Body of pancreas (tissue), 4 donors: ENCODE measurements around the gene ATF7. TPM values are rescaled to one million over a fixed set of nuclear protein-coding genes. Genes with fewer than 3 reads are reported as not detected.

Experiments
- ATAC-seq: fragments of 150-250 bp; one replicate; pipeline ENCODE4 v1.9.1; 2016
- DNase-seq, 4 donors: peaks; one replicate each; pipeline ENCODE4 v3.0.0-alpha.2; 2019
- H3K27ac ChIP-seq, 4 donors: fragments of 200-600 bp; sonication (generic); 1 replicate in 3 of 4; 2 replicates in 1 of 4; pipeline versions ENCODE4 v1.5.1 to v1.6.1; 2016 to 2019; ENCODE audit warnings: mild to moderate bottlenecking in 1 of 4, mixed read lengths in 1 of 4, moderate library complexity in 1 of 4
- H3K27me3 ChIP-seq, 2 donors: fragments of 200-600 bp; sonication (generic); one replicate each; pipeline ENCODE4 v1.6.0; 2016; ENCODE audit warnings: mild to moderate bottlenecking in 1 of 2
- H3K36me3 ChIP-seq, 2 donors: fragments of 200-600 bp; sonication (generic); replicated peaks in 1 of 2; 2 replicates each; pipeline ENCODE4 v1.5.1; 2016; ENCODE audit warnings: low read depth in 2 of 2; ENCODE audit not compliant: insufficient read depth in 1 of 2
- H3K4me1 ChIP-seq: fragments of 200-600 bp; sonication (generic); one replicate; pipeline ENCODE4 v1.6.0; 2016
- H3K4me3 ChIP-seq, 2 donors: fragments of 200-600 bp; sonication (generic); 1 replicate in 1 of 2; 2 replicates in 1 of 2; pipeline ENCODE4 v1.5.1; 2016 to 2019
- H3K9me3 ChIP-seq, 3 donors: fragments of 200-600 bp; sonication (generic); 1 replicate in 2 of 3; 2 replicates in 1 of 3; pipeline ENCODE4 v1.5.1; 2016
- CTCF ChIP-seq, 7 experiments: fragments of 450-650 bp in 4 of 7; fragments of 200-600 bp in 3 of 7; sonication (generic) in 3 of 7; IDR thresholded peaks; one replicate each; pipeline ENCODE4 v1.5.1; 2016 to 2019; ENCODE audit warnings: antibody characterized with exemption in 7 of 7
- POLR2A ChIP-seq, 3 donors: fragments of 450-650 bp; IDR thresholded peaks; one replicate each; pipeline ENCODE4 v1.6.1; 2016; ENCODE audit warnings: antibody characterized with exemption in 3 of 3, mild to moderate bottlenecking in 2 of 3
- WGBS, 2 donors: methylation state at CpG; one replicate each; pipeline ENCODE4 v1.1.5; 2017; 5-methylcytosine and 5-hydroxymethylcytosine counted together
- intact Hi-C: fragments of 100-400 bp; cut with DNase I; formaldehyde crosslinking; loops from one replicate; pipeline ENCODE4 v1.15.1; 2023
- total RNA-seq, 2 donors: library from RNA; depleted of rRNA; stranded (reverse); fragments of >200 nt; gene quantifications; one replicate each; pipeline ENCODE4 v1.1.0, GENCODE V29; 2016

ATF7 gene
- total RNA-seq, 2 donors from 2014 or later, result 12.9 to 21.3 TPM

DNA sequence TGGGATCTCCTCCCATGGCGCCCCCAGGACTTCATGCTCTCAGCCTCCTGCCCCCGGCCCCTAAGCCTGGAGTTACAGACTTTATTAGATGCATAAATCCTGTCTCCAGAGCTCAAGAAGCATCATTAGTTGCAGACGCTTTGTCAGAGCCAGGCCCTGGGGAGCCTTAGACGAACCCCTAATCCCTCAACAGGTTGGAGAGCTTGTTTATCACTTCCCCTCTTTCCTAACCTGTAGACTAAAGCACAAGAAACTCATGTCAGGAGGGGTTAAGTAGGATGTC is 118.6 kb downstream of the ATF7 start:
- Histone ChIP-seq H3K9me3 (no peaks in the 10 kb centered on the region), H3K36me3 (peaks cover 0 to 6% of the 10 kb centered on the region in 2 donors), H3K27ac (no peak overlapping the region), H3K4me1 (peaks cover 19% of the 10 kb centered on the region), H3K27me3 (no peaks in the 10 kb centered on the region), H3K4me3 (no peak overlapping the region)
- DNase-seq (no peak), ATAC-seq (no peak)
- 81 to 90% methylated on average over 4 of the region's 4 CpGs for WGBS, 2 donors
- intact Hi-C loops, result loop anchor here (10.0 kb wide), 1 partner anchor 153 kb away; no protein-coding TSS in a partner anchor
- TF ChIP-seq POLR2A (IDR thresholded peaks at IDR 0.05) (no peak), CTCF (IDR thresholded peaks at IDR 0.05) (no peak)

- intact Hi-C loops, result loop anchor here (10.0 kb wide), 1 partner anchor 152 kb away; no protein-coding TSS in a partner anchor
- Histone ChIP-seq H3K9me3 (no peaks in the 10 kb centered on the region), H3K4me3 (no peak within 1 kb of the TSS), H3K4me1 (peaks cover 24% of the 10 kb centered on the region), H3K36me3 (peaks cover 0 to 6% of the 10 kb centered on the region in 2 donors), H3K27ac (no peak within 1 kb of the TSS), H3K27me3 (no peaks in the 10 kb centered on the region)
- DNase-seq (no peak), ATAC-seq (no peak)
- TF ChIP-seq CTCF (IDR thresholded peaks at IDR 0.05) (no peak), POLR2A (IDR thresholded peaks at IDR 0.05) (no peak)
- WGBS, 2 donors, result 78 to 85% methylated on average over 9 of the region's 9 CpGs
These were observed 119.1 kb downstream of the ATF7 start, which contains the start of gene NPFF for GRCh38 chr12:53506881-53507602. TSS of gene NPFF (minus strand) at chr12:53507484. CDS start at chr12:53507474, 10 bp downstream.

GRCh38 chr12:53506450-53506785 is 119.8 kb downstream of the ATF7 start:
- Histone ChIP-seq H3K9me3 (no peaks in the 10 kb centered on the region), H3K27me3 (no peaks in the 10 kb centered on the region), H3K4me3 (no peak overlapping the region), H3K4me1 (peaks cover 31% of the 10 kb centered on the region), H3K36me3 (peaks cover 0 to 4% of the 10 kb centered on the region in 2 donors), H3K27ac (no peak overlapping the region)
- TF ChIP-seq POLR2A (IDR thresholded peaks at IDR 0.05) (no peak), CTCF (IDR thresholded peaks at IDR 0.05) (no peak)
- intact Hi-C loops, result loop anchor here (10.0 kb wide), 1 partner anchor 152 kb away; no protein-coding TSS in a partner anchor
- no peak for DNase-seq
- WGBS, 2 donors, result 10 to 27% methylated on average over 2 of the region's 2 CpGs
- no peak for ATAC-seq

GRCh38 chr12:53505555-53506449 is 120.4 kb downstream of the ATF7 start:
- H3K4me1 ChIP-seq, result peaks cover 32% of the 10 kb centered on the region
- no peak overlapping the region for H3K27ac ChIP-seq
- H3K4me3 ChIP-seq, result no peak overlapping the region
- ATAC-seq (no peak), DNase-seq (no peak)
- no peaks in the 10 kb centered on the region for H3K9me3 ChIP-seq
- H3K27me3 ChIP-seq, result no peaks in the 10 kb centered on the region
- no peak for TF ChIP-seq CTCF (IDR thresholded peaks at IDR 0.05)
- no peak for TF ChIP-seq POLR2A (IDR thresholded peaks at IDR 0.05)
- WGBS, 2 donors, result 78 to 87% methylated on average over 11 to 19 of the region's 19 CpGs
- intact Hi-C loops, result loop anchor here (10.0 kb wide), 1 partner anchor 151 kb away; no protein-coding TSS in a partner anchor
- H3K36me3 ChIP-seq, result peaks cover 0 to 4% of the 10 kb centered on the region in 2 donors
